NK-92 (cell line): ENCODE results near the gene CDH24.
"Not testable (repeated sequence)": the region's sequence is repeated elsewhere in the genome, so short reads cannot be mapped to it uniquely, and the experiment has no call there.

Experiments used
- DNase-seq: peaks from one replicate; lab custom pipeline; 2025; ENCODE audit not compliant: unreplicated experiment; lab: John Stamatoyannopoulos, UW

CDH24 gene

DNA sequence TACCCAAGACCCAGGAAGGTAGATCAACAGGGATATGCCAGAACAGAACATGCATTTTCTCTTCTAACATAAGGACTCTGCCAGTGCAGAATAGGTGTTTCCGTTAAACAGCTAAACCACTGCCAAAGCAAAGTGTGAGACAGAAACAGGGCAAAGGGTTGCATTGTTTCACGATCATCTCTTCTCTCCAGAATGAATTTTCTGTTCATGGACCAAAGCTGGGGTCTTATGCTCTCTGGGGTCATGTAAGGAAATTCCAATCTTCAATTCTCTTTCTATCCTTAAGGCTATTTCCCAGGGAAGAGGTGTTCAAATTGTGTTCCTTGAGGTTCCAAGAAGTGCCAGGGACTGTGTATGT, 33.5 kb downstream of the CDH24 start:
- no peak for DNase-seq

DNA sequence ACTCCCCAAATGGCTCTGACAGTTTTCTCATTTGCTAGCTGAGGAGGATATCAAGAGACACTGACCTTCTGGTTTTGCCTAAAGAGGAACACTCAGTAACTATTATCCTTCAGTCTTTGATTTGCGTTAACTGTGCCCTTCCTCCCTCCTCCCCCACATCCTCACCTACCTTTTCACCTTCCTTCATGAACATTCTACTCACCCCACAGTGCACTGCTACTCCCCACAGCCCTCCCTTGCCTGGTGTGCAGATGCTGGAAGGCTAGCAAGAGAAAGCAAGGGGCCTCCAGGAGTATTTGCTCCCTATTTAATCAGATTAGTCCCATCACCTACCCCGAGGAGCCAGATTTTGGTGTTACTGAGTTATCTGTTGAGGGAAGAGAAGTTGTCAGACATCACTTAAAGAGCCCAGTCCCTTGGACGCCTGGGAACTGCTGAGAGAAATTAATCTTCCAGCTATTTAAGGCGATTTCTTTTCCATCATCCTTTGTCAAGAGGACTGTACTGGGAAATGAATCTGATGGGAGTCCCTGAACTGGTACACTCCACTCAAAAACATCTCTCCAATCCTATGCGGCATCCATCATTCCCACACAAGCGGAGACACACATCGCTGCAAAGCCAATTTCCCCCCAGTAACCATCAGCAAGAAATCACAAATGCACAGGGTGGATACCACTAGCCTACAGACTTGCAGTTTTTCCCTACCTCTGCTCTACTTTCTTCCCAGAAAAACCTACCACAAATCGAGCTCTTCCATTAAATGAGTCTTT, 34.1 kb downstream of the CDH24 start:
- DNase-seq, result no peak

DNA sequence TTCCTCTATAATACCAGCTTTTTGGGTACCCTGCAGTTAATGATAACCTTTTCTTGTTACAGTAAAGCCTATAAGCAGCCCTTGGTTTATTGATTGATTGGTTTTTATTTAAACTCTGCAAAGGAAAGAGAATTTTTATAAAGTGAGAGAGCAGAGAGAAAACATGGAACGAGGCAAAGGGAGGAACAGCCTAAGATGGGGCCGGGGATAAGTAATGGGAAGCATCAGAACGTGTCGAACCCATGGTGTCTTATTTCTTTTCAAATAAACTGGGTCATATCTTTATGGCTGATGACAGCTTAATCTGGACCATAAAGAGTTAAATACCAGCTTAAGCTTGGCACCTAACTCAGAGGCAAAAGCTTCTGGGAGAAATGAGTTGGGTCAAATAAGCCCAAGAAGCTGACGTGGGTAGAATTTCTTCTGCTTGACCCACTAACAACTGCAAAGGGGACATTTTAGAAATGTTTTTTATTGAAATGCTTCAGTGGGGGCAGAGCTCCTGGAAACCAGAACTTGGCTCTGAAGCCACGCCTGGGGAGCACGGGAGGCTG, 35.4 kb downstream of the CDH24 start:
- DNase-seq, result no peak

DNA sequence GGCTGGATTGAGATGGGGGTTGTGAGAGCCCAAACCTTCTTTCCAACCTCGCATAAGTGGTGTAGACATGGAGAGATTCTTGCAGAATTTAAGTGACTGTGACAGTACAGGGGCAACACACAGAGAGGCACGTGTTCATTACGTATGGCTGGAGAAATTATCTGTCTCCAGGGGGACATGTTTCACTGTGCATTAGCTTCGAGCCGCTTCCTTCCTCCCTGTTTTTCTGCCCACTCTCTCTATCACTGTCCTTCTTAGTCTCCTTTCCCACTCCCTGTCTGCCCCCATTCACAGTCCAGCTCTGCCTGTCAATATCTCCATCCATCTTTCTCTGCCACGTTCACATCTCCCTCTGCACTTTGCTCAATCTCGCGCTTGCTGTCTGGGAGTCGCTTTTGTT, 35.9 kb downstream of the CDH24 start:
- no peak for DNase-seq

DNA sequence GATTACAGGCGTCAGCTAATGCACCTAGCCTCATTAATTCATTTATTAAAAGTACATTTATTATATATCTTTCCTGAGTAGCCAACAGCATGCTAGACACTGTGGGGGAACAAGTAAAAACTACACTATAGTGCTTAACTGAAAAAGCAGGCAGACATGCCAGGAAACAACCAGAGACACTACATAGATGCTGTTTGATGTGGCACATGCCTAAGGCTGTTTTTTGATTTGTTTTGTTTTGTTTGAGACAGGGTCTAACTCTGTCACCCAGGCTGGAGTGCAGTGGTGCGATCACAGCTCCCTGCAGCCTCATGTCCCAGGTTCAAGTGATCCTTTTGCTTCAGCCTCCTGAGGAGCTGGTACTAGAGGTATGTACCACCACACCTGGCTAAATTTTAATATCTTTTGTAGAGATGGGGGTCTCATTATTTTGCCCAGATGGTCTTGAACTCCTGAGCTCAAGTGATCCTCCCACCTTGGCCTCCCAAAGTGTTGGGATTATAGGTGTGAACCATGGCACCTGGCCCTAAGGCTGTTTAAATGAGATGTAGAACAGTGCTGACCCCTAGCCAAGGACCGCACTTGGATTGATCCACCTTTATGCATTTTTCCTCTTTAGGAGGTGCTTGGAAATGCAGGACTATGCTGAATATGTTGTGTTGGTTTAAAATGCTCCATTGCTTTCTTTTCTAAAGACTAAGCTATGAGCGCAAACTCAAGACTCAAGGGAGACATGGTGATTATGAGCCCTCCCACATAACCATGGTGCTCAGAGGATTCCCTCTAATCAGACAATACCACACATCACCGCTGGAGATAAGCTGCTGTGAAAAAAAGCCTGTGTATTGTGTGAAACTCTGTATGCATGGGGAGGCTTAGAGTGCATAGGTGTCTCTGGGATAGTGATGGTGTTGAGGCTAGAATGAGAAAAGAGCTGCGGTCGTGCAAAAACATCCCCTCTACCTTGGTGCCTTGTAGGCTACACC, 36.9 kb downstream of the CDH24 start:
- no peak for DNase-seq

DNA sequence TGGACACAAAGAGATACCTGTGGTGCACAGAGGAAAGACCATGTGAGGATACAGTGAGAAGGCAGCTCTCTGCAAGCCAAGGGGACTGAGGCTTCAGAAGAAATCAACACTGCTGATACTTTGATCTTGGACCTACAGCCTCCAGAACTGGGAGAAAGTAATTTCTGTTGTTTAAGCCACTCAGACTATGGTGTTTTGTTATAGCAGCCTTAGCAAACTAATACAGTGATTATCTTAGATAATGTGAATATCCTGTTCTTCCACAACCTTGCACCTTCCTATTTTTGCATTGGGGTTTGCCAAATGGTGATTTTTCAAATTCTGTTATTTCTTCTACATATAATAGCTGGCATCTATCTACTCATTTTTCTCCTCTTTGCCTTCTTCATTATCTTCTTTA, 39.2 kb downstream of the CDH24 start:
- DNase-seq, result no peak

DNA sequence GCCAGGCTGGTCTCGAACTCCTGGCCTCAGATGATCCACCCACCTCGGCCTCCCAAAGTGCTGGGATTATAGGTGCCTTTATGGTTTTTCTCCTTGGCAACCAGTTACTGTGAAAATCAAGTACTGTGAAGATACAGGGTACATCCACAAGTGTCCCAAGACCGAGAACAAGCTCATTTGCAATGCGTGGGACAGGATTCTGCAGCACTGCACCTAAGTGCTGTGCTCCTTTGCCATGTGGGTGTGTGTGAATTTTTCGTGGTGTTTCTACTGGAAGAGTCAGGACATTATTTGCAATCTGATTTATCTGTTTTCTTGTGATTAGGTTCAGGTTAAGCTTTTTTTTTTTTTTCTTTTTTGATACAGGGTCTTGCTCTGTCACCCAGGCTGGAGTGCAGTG, 40.2 kb downstream of the CDH24 start:
- DNase-seq, result no peak

DNA sequence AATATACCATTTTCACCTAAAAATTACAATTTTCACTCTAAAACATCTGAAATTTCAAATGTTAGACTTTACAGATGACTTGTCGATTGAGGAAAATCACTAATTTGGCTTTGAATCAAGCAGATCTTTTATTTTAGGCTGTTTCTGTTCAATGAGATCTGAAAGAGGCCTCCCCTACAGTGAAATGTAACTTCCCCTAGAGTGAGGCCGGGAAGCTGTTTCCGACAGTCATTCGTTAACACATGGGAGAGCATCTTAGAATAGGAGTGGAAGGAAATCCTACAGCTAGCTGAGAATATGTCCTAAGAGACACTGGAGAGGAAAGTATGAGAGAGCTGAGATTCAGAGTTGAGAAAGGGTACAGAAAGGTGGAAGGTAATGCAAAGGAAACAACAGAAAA, 41.7 kb downstream of the CDH24 start:
- DNase-seq, result no peak

DNA sequence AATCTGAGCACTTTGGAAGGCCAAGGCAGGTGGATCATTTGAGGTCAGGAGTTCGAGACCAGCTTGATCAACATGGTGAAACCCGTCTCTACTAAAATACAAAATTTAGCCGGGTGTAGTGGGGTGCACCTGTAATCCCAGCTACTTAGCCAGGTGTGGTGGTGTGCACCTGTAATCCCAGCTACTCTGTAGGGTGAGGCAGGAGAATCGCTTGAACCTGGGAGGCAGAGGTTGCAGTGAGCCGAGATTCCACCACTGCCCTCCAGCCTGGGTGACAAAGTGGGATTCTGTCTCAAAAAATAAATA, 43.6 kb downstream of the CDH24 start:
- DNase-seq, result not testable (repeated sequence)

DNA sequence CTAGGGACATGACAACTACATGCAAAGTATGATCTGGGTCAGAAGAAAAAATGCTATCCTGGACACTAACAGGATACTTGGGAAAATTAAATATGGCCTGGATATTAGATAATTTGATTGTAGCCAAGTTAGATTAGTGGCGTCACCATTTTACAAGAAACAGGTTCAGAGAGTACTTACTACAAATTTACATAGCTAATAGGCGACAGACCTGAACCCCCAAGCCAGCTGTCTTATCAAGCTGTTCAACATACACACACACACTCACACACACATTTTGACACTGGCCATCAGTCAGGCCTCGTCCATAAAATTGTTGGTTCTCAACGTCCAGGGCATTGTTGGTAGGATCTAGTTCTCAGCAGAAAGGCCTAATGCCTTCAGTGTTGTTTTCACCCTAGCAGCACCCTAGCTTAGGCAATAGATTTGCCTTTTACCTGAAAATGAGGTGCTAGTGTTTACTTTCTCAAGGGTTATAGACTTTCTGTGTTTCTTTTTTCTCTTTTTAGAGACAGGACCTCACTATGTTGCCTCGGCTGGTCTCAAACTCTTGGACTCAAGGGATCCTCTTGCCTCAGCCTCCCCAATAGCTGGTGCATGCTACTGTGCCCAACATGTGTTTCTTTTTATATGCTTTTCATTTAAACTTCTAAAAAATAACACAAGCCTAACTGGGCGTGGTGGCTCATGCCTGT, 44.1 kb downstream of the CDH24 start:
- no peak for DNase-seq

DNA sequence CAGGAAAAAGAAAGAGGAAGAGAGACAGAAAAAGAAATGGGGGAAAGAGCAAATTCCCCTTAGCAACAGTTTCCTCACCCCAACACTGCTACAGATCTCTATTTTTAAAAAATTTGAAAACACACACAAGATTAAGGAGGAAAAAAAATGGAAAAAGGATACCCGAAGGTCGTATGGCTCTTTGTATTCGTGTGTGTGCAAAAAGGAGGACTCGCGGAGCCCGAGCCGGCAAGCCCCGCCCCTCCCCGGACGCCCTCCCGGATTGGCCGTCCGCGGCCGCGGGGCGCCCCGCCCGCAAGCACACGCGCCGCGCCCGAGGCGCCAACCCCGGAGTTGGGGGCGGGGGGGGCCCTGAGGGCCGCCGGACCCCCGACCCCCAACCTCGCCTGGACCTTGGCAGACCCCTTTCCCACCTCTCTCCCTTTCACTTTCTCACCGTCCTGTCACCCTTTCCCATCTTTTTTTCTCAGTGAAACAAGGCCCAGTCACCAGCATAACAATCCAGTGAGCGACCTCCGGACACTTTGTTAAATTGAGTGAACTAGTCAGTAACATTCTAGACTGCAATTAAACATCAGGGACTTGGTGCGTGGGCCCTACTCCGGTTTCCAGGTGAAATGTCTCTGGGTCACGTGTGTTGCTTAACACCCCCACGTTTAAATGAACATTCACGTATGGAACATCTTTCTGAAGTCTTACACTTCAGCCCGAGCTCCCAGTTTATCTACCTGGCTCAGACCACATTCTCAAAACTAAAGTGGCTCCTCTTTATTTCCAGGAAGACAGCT, 47.2 kb downstream of the CDH24 start, which contains the start of gene C14orf93:
C14orf93 (minus strand) TSS at position 205 of the 788 bp plus-strand sequence. CDS start 11,120 bp downstream, outside the sequence.
- no peak for DNase-seq

DNA sequence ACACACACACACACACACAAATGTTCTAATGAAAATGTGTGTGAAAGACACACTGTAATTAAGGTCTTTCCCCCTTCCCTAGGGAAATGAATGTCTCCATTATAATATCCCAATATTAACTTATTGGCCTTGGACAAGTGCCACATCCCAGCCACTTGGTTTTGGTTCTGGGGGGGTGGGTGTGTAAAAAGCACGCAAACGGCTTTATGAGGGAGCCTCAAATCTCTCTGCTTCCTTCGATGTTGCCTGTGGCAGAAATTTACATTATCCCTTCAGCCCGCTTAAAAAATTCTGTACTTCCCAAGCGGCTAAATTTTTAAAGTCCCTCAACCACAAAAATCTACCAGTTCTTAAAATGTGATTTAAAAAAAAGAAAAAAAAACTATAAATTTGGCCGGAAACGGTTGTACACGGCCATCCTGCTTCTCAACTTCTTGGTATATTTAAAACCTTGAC, 47.8 kb downstream of the CDH24 start:
- DNase-seq, result no peak

DNA sequence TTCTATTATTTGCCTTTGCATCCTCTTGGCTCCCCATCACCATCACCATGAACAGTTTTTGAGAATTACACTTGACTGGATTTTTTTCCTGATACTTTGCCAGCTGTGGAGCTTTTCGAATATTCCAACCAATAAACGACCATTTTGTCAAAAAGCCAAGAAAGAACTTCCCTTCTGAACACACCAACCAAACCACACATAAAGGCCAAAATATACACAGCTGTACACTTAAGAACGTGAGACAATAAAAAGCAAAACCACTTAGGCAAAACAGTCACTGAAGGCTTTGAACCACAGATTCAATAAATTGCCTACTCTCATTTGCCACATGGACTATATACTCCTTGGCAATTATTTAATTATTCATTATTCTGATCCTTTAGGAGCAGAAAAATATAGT, 48.5 kb downstream of the CDH24 start:
- no peak for DNase-seq

DNA sequence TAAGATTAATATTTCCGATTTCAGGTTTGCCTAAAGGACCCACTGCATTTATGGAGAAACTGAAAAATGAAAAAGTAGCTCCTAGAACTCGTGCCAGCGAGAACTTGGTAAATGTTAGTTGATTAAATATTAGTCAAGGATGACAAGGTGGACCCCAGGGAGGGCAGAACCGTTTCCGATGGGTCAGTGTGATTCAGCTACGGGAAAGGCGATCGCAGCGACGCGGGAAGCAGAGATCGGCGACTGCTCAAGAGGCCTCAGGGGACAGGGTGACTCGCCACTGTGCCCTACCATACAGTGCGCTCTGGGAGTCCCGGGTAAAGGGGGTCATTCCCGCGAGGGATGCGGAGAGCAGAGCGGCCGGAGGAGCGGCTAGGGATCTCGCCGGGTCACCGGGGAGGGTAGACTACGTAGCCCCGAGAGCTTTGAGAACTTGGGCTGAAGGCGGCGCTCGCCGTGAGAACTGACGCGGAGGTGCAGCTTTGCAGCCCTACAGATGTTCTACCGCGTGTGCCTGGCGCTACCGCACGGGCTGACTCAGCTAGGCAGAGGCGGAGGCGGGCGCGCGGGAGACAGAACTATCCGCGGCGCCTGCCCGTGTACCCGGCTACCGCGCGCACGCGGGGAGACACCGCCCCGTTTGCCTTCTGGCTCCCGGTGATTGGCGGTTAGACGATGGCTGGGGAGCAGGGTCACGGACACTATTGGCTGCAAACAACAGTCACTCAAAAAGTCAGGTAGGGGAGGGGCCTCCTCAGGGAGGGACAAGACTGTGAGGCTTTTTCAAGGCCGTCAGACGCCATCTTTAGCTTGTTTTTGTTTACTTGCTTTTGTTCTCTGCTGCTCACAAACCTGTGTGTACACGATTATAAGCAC, 50.5 kb downstream of the CDH24 start:
- DNase-seq, result peak; percentile 84

DNA sequence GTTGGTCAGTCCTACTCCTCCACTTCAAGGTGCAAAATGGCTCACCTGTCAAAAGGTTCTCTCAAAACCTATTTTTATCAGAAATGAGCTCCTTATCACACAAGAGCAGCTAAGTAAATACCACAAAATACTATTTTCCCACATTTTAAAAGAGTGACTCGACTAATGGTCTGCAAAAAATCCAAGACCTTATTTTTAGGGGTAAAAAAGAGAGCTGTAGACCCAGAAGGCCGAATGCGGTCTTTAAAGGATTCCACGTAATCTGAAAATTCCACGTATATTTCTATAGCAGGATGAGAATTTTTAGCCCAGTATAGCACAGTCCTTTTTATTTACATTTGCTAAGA, 51.2 kb downstream of the CDH24 start:
- no peak for DNase-seq

DNA sequence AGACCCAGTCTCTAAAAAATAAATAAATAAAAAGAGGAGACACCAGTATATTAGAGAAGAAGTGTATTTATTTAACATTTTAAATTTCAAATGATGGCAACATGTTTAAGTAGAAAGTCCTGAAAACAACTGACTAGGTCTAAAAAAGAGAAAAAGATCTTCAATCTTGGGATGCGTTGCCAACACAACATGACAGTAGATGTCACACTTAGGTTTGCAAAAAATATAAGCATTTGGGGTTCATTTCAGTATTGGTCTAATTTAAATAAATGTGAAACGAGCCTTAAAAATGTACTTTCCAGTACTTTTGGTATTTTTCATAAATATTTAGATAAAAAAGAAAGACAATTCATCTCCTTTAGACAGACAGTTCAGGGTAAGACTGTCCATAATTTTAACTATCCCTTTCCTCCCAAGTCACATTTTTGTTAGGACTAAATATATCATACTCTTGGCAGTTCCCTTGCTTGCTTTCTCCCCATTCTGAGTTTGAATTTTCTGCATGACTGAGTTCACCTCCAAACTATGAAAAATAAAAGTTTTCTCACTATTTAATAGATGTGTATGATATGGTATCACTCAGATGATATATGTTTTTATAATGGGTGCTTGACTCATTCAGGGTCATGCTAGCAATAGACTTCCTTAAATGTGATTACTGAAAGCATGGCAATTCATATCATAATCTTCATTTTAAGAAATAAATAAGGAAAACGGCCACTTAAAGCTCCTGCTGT, 51.7 kb downstream of the CDH24 start:
- DNase-seq, result no peak

DNA sequence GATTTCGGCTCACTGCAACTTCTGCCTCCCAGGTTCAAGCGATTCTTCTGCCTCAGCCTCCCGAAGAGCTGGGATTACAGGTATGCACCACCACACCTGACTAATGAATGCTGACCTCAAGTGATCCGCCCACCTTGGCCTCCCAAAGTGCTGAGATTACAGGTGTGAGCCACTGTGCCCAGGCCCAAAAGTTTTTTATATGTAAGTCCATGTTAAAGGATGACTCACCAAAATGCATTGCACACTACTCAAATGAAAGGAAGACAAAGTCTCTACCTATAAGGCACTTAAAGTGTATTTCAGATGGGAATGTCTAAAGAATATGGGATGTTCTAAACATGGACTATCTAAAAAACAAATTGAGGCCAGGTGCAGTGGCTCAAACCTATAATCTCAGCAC, 53.0 kb downstream of the CDH24 start:
- DNase-seq, result not testable (repeated sequence)

DNA sequence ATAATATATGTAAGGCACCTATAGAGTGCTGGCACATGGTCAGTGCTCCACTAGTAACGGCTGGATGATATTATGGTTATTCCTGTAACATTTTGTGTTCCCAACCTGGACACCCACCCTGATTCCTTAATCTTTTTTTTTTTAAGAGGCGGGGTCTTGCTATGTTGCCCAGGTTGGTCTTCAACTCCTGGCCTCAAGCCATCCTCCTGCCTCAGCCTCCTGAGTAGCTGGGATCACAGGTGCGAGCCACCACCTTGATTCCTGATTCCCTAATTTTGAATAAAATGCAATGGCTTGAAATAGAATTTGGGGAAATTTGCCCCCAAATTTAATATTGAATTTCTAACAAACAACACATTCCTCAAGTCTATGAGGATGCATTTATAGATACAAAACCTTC, 54.7 kb downstream of the CDH24 start:
- DNase-seq, result no peak

DNA sequence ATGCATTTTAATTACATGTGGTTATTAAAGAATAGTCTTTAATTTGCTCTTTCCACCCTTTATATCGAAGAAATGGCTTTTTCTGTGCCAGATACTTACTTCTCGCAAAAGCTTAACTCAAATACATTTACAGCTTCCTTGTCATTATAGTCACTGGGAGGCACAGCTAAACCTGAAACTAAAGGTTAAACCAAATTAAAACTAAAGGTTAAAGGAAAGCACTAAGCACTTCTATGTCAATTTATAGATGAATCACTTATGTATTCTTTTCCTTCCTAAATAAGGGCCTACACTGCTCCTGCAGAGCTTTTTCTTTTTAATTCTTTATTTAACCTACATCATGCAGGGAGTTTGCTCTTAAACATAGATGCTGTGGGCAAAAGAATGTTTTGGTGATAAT, 56.5 kb downstream of the CDH24 start:
- DNase-seq, result no peak
